BLaER1 (cell line): ENCODE measurements around the gene LRP3.
"Not testable (repeated sequence)": the region's sequence is repeated elsewhere in the genome, so short reads cannot be mapped to it uniquely, and the experiment has no call there.

ENCODE experiments used
- H3K27ac ChIP-seq: shearing (Covaris generic); formaldehyde crosslinking; 2 replicates; pipeline ENCODE4 v1.8.1; 2022
- H3K27me3 ChIP-seq: shearing (Covaris generic); formaldehyde crosslinking; 2 replicates; pipeline ENCODE4 v1.8.1; 2022
- H3K36me3 ChIP-seq: shearing (Covaris generic); formaldehyde crosslinking; 2 replicates; pipeline ENCODE4 v1.8.1; 2022
- H3K4me1 ChIP-seq: shearing (Covaris generic); formaldehyde crosslinking; 2 replicates; pipeline ENCODE4 v1.8.1; 2022
- H3K4me2 ChIP-seq: shearing (Covaris generic); formaldehyde crosslinking; 2 replicates; pipeline ENCODE4 v1.8.1; 2022
- H3K4me3 ChIP-seq: shearing (Covaris generic); formaldehyde crosslinking; 2 replicates; pipeline ENCODE4 v1.8.1; 2022
- H3K9ac ChIP-seq: shearing (Covaris generic); formaldehyde crosslinking; 2 replicates; pipeline ENCODE4 v1.8.1; 2022
- H3K9me3 ChIP-seq: shearing (Covaris generic); formaldehyde crosslinking; 2 replicates; pipeline ENCODE4 v1.8.1; 2022
- H4K20me1 ChIP-seq: shearing (Covaris generic); formaldehyde crosslinking; 2 replicates; pipeline ENCODE4 v1.8.1; 2022
- Cebpa-rat ChIP-seq: shearing (Covaris generic); IDR thresholded peaks from 2 replicates; pipeline ENCODE4 v1.8.1; 2022

LRP3 gene

GRCh38 chr19:33214596-33214995 is 20.5 kb downstream of the LRP3 start:
- H3K9me3 ChIP-seq: no peaks in the 10 kb centered on the region
- peaks cover 27% of the 10 kb centered on the region for H3K4me1 ChIP-seq
- H3K27ac ChIP-seq: no peak overlapping the region
- TF ChIP-seq Cebpa-rat: no peak
- H3K9ac ChIP-seq: no peak overlapping the region
- H3K4me2 ChIP-seq: no peak overlapping the region
- H3K27me3 ChIP-seq: no peaks in the 10 kb centered on the region
- H4K20me1 ChIP-seq: no peaks in the 10 kb centered on the region
- no peaks in the 10 kb centered on the region for H3K36me3 ChIP-seq
- H3K4me3 ChIP-seq: no peak overlapping the region

DNA sequence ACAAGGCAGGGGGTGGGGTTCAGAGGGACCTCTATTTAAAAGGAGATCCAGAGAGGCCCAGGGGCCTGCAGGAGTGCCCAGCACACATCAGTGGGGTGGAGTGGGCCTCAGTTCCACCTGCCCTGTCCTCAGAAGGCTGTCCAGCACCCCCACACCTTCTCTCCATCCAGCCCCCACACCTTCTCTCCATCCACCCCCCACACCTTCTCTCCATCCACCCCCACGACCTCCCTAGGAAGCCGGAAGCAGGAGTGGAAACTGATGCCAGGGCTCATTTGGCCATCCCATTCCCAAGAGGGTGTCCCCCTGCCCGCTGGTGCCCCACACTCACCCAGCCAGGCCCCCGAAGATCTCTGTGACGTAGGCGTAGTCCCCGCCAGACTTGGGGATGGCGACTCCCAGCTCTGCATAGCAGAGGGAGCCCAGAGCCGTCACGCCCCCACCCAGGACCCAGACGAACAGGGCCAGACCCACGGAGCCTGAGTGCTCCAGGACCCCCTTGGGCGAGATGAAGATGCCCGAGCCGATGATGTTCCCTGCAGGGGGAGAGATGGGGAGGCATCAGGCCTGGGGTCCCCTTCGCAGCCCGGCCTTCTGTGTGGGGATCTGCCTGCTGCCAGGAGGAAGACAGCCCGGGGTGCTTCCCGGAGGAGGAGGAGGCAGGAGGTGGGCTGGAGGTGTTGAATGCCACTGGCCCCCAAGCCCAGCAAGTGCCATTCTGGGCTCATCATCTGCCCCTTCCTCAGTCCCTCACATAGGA is 21.5 kb downstream of the LRP3 start:
- H3K36me3 ChIP-seq: no peaks in the 10 kb centered on the region
- no peaks in the 10 kb centered on the region for H3K27me3 ChIP-seq
- no peak overlapping the region for H3K4me2 ChIP-seq
- H3K4me1 ChIP-seq: peaks cover 22% of the 10 kb centered on the region
- no peak overlapping the region for H3K9ac ChIP-seq
- no peaks in the 10 kb centered on the region for H4K20me1 ChIP-seq
- no peak overlapping the region for H3K4me3 ChIP-seq
- no peak overlapping the region for H3K27ac ChIP-seq
- TF ChIP-seq Cebpa-rat: no peak
- no peaks in the 10 kb centered on the region for H3K9me3 ChIP-seq

DNA sequence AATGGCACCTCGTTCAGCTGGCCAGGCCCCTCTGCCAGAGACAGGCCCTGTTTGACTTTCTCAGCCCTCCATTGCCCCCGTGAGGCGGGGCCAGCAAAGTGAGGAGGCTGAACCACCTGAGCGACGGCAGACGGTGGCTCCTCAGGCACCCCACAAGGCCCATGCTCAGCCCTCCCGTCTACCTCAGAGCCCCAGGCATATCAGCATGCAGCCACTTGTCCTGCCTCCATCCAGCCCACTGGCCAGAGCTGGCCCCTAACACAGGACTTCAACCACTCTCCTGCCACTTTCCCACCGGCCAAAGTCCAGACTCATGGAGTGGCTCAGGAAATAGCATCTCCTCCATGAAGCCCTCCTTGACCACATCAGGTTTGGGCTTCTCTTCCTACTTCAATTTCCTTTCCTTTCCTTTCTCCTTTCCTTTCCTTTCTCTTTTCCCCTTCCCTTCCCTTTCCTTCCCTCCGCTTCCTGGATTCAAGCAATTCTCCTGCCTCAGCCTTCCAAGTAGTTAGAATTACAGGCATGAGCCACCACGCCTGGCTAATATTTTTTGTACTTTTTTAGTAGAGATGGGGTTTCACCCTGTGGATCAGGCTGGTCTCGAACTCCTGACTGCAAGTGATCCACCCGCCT is 22.2 kb downstream of the LRP3 start:
- Histone ChIP-seq H3K27ac (no peak overlapping the region), H3K27me3 (no peaks in the 10 kb centered on the region), H3K9me3 (no peaks in the 10 kb centered on the region), H3K4me1 (peaks cover 16% of the 10 kb centered on the region), H3K9ac (no peak overlapping the region), H3K36me3 (no peaks in the 10 kb centered on the region), H4K20me1 (no peaks in the 10 kb centered on the region), H3K4me2 (no peak overlapping the region), H3K4me3 (no peak overlapping the region)
- no peak for TF ChIP-seq Cebpa-rat

DNA sequence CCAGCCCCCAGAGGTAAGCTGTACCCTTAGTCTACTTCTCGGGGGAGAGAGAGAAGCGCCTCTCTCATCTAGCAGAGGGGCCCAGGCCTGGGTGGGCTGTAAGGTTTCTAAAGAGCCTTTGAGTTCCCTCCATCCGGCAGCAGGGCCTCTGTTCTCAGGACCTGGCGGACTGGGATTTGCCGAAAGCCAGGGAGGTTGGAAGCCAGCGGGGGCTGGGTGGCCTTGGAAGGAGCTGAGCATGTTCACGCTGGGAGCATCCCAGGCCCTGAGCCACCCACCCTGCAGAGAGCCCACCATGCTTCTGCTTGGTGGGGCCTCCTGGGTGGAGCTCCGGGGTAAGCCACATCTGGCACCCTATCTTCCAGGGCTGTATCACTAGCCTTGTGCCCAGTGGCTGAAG is 23.8 kb downstream of the LRP3 start:
- Histone ChIP-seq H3K4me2 (peak overlapping the region; percentile 30; the same call in 1 of the 2 replicates), H3K27me3 (no peaks in the 10 kb centered on the region)
- no peak for TF ChIP-seq Cebpa-rat

GRCh38 chr19:33219261-33219815 is 25.2 kb downstream of the LRP3 start:
- Histone ChIP-seq H3K4me3 (no peak overlapping the region), H4K20me1 (no peaks in the 10 kb centered on the region), H3K36me3 (no peaks in the 10 kb centered on the region), H3K9me3 (no peaks in the 10 kb centered on the region), H3K9ac (no peak overlapping the region), H3K27me3 (no peaks in the 10 kb centered on the region), H3K27ac (no peak overlapping the region), H3K4me2 (no peak overlapping the region), H3K4me1 (peaks cover 13% of the 10 kb centered on the region)
- no peak for TF ChIP-seq Cebpa-rat

More for the DNA sequence above, 23.8 kb downstream of the LRP3 start:
- no peaks in the 10 kb centered on the region for H4K20me1 ChIP-seq
- no peaks in the 10 kb centered on the region for H3K36me3 ChIP-seq
- H3K4me3 ChIP-seq: no peak overlapping the region
- H3K4me1 ChIP-seq: peaks cover 6% of the 10 kb centered on the region
- H3K9me3 ChIP-seq: no peaks in the 10 kb centered on the region
- peak overlapping the region; percentile 26; the same call in 1 of the 2 replicates for H3K27ac ChIP-seq
- no peak overlapping the region for H3K9ac ChIP-seq

- no peak overlapping the region for H3K9ac ChIP-seq
- peaks cover 13% of the 10 kb centered on the region for H3K4me1 ChIP-seq
- no peaks in the 10 kb centered on the region for H3K27me3 ChIP-seq
- H3K9me3 ChIP-seq: no peaks in the 10 kb centered on the region
- H3K27ac ChIP-seq: no peak overlapping the region
- no peaks in the 10 kb centered on the region for H4K20me1 ChIP-seq
- H3K4me3 ChIP-seq: no peak overlapping the region
- no peak overlapping the region for H3K4me2 ChIP-seq
- H3K36me3 ChIP-seq: no peaks in the 10 kb centered on the region
- TF ChIP-seq Cebpa-rat: no peak
Observed at GRCh38 chr19:33220115-33220514, 26.0 kb downstream of the LRP3 start.

GRCh38 chr19:33220735-33221134 is 26.6 kb downstream of the LRP3 start:
- Histone ChIP-seq H3K4me3 (no peak overlapping the region), H3K36me3 (no peaks in the 10 kb centered on the region), H3K9ac (no peak overlapping the region), H3K4me2 (no peak overlapping the region), H3K27me3 (no peaks in the 10 kb centered on the region), H3K9me3 (peaks cover 4% of the 10 kb centered on the region; the same call in 1 of the 2 replicates), H3K27ac (no peak overlapping the region), H3K4me1 (peaks cover 13% of the 10 kb centered on the region), H4K20me1 (no peaks in the 10 kb centered on the region)
- no peak for TF ChIP-seq Cebpa-rat

- no peaks in the 10 kb centered on the region for H3K36me3 ChIP-seq
- no peaks in the 10 kb centered on the region for H4K20me1 ChIP-seq
- H3K4me1 ChIP-seq: peaks cover 13% of the 10 kb centered on the region
- TF ChIP-seq Cebpa-rat: no peak
- H3K27ac ChIP-seq: no peak overlapping the region
- H3K4me2 ChIP-seq: no peak overlapping the region
- no peak overlapping the region for H3K4me3 ChIP-seq
- H3K9ac ChIP-seq: no peak overlapping the region
- H3K9me3 ChIP-seq: peaks cover 12% of the 10 kb centered on the region; the same call in 1 of the 2 replicates
- H3K27me3 ChIP-seq: no peaks in the 10 kb centered on the region
Observed at GRCh38 chr19:33221638-33222037, 27.5 kb downstream of the LRP3 start.

- H3K36me3 ChIP-seq, H3K9ac ChIP-seq, H3K27me3 ChIP-seq, H3K4me2 ChIP-seq, H4K20me1 ChIP-seq, H3K4me3 ChIP-seq, H3K27ac ChIP-seq: not testable (repeated sequence)
- peaks cover 18% of the 10 kb centered on the region for H3K9me3 ChIP-seq
- H3K4me1 ChIP-seq: peaks cover 13% of the 10 kb centered on the region
Observed at GRCh38 chr19:33222255-33222654, 28.1 kb downstream of the LRP3 start.
